Activated CD8-positive, alpha-beta memory T cell treated with anti-CD3 and anti-CD28 coated beads for 24 hours (primary cell): ENCODE measurements around the gene DAB1.

Experiments used
- DNase-seq: peaks from one replicate; pipeline ENCODE4 v3.0.0-alpha.2; 2020

DAB1 gene

GRCh38 chr1:57410508-57410907 is 13.4 kb downstream of the DAB1 start:
- no peak for DNase-seq

GRCh38 chr1:57407928-57408327 is 15.9 kb downstream of the DAB1 start:
- no peak for DNase-seq

GRCh38 chr1:57406428-57406970 is 17.4 kb downstream of the DAB1 start:
- no peak for DNase-seq

DNA sequence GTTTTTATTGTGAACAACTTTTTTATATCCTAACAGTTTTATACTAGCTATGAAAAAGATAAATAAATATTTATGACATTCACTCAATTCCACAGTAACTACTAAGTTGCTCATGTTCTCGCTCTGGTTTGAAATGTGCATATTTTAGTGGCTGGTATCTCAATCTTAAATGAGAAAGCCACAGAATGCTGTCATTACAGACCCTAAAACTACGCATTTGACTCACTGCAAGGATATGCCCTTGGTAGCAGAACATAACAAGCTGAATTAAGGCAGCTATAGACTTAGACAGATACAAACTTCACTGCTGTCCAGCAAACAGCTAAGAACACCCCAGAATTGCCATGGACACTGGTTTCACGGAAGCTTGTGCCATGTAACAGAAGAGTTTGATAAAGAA is 19.0 kb downstream of the DAB1 start:
- no peak for DNase-seq

GRCh38 chr1:57403201-57403600 is 20.7 kb downstream of the DAB1 start:
- DNase-seq, result no peak

DNA sequence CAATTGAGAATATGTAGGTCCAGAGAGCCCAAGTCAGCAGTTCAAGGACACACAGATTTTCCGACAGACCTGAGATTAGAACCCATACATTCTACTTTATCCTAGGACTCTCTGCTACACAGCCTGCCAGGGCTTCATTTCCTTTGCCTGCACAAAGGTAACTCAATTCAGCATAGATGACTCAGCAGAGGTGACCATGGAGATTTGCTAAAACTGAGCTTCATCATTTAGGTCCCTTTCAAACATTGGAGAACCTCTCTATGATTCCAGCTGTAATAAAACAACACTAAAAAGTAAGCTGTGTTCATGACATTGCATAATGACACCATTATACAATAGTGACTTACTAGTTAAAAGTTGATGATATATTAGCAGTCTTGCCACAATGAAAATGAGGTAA is 22.2 kb downstream of the DAB1 start:
- DNase-seq, result no peak

GRCh38 chr1:57400048-57400447 is 23.8 kb downstream of the DAB1 start:
- DNase-seq, result no peak

DNA sequence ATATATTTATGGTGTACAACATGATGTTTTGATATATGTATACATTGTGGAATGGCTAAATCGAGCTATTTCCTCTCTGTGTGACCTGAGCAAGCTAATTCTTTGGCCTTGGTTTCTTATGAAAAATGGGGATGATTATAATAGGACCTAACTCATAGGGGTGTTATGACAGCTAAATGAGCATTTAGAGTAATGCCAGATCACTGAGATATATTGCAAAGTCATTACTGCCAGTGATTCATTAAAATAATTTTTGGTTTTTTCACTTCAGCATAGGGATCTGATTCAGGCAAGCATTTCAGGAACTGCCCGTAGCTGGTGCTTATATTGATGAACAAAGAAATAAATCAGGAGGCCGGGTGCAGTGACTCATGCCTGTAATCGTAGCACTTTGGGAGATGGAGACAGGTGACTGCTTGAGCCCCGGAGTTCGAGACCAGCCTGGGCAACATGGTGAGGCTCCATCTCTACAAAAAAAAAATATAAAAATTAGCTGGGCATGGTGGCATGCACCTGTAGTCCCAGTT is 30.7 kb downstream of the DAB1 start:
- no peak for DNase-seq

GRCh38 chr1:57385336-57385735 is 38.5 kb downstream of the DAB1 start:
- DNase-seq, result no peak

- DNase-seq, result no peak
These were observed 39.0 kb downstream of the DAB1 start for GRCh38 chr1:57384901-57385300.

DNA sequence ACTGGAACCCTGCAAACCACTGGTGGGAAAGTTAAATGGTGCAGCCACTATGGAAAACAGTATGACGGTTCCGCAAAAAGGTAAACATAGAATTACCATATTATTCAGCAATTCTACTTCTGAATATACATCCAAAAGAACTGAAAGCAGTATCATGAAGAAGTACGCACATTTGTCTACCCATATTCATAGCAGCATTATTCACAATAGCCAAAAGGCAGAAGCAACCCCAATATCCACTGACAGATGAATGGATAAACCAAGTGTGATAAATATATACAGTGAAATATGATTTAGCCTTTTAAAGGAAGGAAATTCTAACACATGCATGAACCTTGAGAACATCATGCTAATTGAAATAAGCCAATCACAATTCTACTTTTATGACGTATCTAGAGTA is 39.6 kb downstream of the DAB1 start:
- DNase-seq, result no peak

DNA sequence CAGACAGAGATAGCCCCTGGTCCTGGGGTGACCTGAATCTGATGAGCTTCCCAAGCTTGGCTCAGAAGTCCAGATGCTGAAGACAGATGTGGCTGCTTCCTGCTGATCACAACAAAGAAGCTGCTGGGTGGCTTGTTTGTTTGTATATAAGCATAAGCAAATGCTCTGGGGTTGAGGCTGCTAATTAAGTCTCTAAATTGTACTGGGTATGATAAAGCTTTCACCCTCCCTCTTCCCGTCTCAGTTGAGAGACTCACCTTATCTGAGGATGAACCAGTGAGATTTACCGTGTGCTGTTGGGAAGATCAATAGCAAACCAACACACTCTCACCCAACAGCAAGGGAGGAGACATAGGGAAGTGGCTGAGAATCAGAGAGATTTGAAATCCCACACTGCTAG is 42.0 kb downstream of the DAB1 start:
- DNase-seq, result no peak

- DNase-seq, result no peak
These were observed 42.4 kb downstream of the DAB1 start for GRCh38 chr1:57381426-57381825.

DNA sequence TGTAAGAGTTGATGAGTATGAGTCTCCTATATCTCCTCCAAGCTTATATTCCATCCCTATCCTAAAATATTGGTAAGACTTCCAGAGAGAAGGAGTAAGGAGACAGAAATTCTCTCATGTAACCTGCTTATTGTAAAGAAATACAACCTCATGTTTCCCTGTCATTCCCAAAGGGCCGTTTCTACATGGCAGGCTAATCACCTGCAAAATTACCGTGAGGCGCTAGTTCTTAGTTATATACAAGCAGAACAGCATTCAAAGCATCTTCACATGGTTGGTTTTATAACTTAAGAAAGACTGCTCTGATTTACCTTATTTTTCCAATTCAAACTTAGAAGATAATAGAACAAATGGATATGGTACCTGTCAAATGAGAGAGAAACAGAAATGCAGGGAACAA is 42.9 kb downstream of the DAB1 start:
- DNase-seq, result no peak

GRCh38 chr1:57378534-57378933 is 45.3 kb downstream of the DAB1 start:
- DNase-seq, result no peak

DNA sequence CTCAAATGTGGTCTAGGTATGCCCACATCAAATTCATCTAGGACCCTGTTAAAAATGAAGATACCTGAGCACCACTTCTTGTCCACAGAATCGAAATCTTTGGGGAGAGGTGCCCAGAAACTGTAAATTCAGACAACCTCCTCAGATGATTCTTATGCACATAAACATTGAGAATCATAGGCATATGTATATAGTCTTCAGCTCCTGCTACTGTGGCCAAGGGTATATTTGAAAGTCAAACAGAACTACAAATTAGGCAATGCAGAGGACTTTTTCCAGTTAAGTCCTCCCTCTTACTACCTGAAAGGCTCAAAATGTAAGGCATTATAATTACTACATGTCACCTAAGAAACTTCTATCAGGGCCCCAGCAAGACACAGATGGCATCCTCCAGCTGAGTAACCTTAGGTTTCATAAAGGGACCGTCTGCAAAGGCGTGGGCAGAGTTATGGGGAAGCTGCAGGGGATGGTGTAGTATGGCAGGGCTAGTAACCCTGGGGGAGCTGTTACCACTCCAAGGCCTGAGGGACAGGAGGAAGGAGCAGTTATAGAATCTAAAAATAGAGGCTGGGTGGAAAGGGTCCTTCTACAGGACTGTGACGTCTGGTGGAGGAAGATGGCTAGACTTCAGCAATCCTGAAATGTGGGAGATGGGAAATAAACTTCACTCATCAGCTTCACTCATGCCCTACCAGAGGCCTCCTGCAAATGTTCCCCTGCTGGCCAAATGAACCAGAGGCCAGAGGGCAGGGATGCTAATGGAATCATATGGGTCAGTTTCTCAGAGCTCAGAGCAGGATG is 46.3 kb downstream of the DAB1 start:
- DNase-seq, result no peak

- DNase-seq, result no peak
These were observed 47.8 kb downstream of the DAB1 start for GRCh38 chr1:57376041-57376440.

DNA sequence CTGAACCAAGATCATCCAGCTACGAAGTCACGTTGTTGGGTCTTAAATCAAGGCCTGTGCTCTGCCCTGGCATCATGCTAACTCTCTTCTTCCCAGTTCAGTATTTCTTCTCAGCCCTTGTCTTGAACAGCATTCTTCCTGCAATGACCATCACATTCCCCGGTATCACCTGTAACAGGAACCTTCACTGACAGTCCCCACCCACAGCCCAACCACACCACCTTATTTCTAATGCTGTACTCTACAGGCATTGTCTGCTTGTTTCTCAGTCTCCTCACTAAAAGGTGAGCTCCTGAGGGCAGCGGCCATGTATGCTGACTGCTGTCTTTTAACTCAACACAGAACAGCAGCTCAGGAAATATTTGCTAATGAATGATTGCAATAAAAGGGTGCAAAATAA is 54.0 kb downstream of the DAB1 start:
- DNase-seq, result no peak

- DNase-seq, result no peak
These were observed 55.9 kb downstream of the DAB1 start for GRCh38 chr1:57367945-57368344.

GRCh38 chr1:57363643-57364042 is 60.2 kb downstream of the DAB1 start:
- no peak for DNase-seq

GRCh38 chr1:57363165-57363564 is 60.7 kb downstream of the DAB1 start:
- no peak for DNase-seq

DNA sequence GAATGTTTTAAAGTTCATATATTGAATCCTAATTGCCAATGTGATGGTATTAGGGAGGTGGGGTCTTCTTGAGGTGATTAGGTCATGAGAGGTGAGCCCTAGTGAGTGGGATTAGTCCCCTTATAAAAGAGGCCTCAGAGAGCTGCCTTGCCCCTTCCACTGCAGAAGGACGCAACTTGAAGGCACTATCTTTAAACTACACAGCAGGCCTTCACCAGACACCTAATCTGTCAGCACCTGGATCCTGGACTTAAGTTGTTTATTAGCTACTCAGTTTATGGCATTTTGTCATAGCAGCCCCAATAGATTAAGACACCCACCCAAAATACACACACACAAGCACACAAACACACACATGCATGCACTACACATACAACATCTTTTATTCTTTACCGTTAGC is 61.4 kb downstream of the DAB1 start:
- no peak for DNase-seq

- no peak for DNase-seq
These were observed 62.3 kb downstream of the DAB1 start for GRCh38 chr1:57361516-57361915.

GRCh38 chr1:57360846-57361407 is 62.9 kb downstream of the DAB1 start:
- no peak for DNase-seq
